GM10266 (cell line): ENCODE data around the gene WNT3.

Source experiments
- DNase-seq: peaks from one replicate; pipeline ENCODE4 v3.0.0; 2012; ENCODE audit errors: extremely low spot score
- CTCF ChIP-seq: IDR thresholded peaks from 2 replicates; pipeline ENCODE4 v1.5.1; 2012; ENCODE audit warnings: mild to moderate bottlenecking, low read depth; ENCODE audit not compliant: control insufficient read depth, insufficient read depth; ENCODE audit errors: missing control alignments

The WNT3 gene

GRCh38 chr17:46791531-46791930 is 27.0 kb downstream of the WNT3 start:
- DNase-seq = no peak
- no peak for TF ChIP-seq CTCF

GRCh38 chr17:46790216-46790615 is 28.3 kb downstream of the WNT3 start:
- DNase-seq = no peak
- no peak for TF ChIP-seq CTCF

- no peak for DNase-seq
- no peak for TF ChIP-seq CTCF
Observed at GRCh38 chr17:46789610-46790009, 28.9 kb downstream of the WNT3 start.

GRCh38 chr17:46788796-46789195 is 29.7 kb downstream of the WNT3 start:
- DNase-seq = no peak
- no peak for TF ChIP-seq CTCF

GRCh38 chr17:46788300-46788699 is 30.2 kb downstream of the WNT3 start:
- TF ChIP-seq CTCF = no peak
- no peak for DNase-seq

- no peak for TF ChIP-seq CTCF
- no peak for DNase-seq
Observed at GRCh38 chr17:46787478-46787877, 31.0 kb downstream of the WNT3 start.

GRCh38 chr17:46785696-46786095 is 32.8 kb downstream of the WNT3 start:
- no peak for DNase-seq
- no peak for TF ChIP-seq CTCF
